Measurements from ENCODE around the gene ZPR1.
"Not testable (repeated sequence)": the region's sequence is repeated elsewhere in the genome, so short reads cannot be mapped to it uniquely, and the experiment has no call there.

Gene ZPR1

DNA sequence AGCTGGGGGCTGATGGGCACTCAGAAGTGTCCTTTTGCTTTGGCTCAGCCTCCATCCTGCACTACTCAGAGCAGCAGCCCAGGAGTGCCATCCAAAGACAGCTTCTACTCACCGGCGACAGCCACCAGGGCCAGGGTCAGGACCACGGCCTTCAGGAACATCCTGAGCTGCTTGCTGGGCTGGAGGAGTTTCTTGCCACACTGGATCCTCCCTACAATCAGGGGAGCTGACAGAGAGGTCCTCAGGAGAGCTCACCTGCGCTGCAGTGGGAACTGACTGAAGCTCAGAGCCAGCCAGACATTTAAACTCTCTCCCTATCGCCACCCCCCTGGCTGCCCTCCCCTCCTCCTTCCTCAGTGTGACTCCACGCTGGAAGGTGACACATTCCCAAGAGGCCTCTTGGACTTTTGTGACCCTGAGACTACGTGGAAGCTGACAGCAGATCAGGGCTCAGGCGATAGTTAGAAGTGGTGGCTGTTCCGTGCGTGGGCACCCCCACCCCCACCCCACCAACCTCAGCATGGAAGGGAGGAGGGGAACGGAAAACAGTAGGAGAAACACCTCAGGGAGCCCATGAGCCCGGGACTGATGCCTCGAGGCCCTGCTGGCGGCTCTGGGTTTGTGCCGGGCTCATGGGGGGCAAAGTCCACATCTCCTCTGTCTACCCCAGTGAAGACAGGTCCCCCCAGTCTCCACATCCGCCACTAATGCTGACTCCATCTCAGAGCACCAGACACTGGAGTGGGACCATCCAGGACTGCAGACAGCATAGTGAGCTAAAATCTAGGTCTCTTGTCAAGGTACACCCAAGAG lies 35.4 kb upstream of the ZPR1 start, which contains the start of gene APOA4:
APOA4 (minus strand) TSS at position 274 of the 813 bp plus-strand sequence; CDS start at position 161, 113 bp downstream.
- DNase-seq, result no peak

DNA sequence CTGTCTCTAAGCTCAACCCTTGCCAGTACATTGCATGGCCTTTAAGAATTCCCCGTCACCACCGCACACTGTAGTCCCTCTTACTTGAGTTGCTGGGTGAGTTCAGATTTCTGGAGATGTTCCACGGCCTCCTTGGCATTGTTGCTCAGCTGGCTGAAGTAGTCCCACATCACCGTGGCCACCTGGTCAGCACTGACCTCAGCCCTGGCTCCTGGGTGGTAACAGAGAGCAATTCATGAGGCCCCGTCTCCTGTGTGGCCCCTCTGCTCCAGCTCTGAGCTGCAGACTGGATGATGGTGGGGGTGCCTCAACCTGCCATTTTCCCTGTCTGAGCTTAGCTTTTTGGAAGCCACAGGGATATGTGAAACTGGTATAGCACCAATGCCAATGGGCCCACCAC lies 34.8 kb upstream of the ZPR1 start:
- DNase-seq, result no peak

DNA sequence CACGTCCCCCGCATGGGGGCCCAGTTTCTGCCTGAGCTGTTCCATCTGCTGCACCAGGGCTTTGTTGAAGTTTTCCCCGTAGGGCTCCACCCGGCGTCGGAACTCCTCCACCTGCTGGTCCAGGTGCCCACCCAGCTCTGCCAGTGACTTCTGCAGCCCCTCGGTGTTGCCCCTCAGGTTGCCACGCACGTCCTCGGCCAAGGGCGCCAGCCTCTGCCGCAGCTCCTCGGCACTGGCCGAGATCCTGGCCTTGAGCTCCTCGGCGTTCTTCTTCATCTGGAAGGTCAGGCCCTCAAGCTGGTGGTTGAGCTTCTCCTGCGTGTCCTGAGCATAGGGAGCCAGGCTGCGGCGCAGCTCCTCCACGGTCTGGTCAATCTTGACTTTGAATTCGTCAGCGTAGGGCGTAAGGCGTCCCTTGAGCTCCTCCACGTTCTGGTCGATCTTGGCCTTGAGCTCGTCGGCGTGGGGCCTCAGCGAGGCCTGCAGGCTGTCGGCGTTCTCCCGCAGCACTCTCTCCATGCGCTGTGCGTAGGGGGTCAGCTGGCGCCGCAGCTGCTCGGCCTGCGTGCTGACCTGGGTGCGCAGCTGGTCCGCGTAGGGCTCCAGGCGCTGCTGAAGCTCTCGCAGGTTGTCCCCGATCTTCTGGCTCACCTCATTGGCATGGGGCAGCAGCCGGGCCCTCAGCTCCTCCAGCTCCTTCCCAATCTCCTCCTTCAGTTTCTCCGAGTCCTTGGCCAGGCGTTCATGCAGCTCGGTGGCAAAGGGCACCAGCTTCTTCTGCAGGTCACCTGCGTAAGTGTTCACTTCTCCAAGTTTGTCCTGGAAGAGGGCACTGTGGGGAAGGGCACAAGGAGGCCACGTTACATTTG lies 33.5 kb upstream of the ZPR1 start:
- no peak for DNase-seq

GRCh38 chr11:116819049-116819448 lies 31.2 kb upstream of the ZPR1 start:
- no peak for DNase-seq

GRCh38 chr11:116814502-116814901 lies 26.7 kb upstream of the ZPR1 start:
- no peak for DNase-seq

DNA sequence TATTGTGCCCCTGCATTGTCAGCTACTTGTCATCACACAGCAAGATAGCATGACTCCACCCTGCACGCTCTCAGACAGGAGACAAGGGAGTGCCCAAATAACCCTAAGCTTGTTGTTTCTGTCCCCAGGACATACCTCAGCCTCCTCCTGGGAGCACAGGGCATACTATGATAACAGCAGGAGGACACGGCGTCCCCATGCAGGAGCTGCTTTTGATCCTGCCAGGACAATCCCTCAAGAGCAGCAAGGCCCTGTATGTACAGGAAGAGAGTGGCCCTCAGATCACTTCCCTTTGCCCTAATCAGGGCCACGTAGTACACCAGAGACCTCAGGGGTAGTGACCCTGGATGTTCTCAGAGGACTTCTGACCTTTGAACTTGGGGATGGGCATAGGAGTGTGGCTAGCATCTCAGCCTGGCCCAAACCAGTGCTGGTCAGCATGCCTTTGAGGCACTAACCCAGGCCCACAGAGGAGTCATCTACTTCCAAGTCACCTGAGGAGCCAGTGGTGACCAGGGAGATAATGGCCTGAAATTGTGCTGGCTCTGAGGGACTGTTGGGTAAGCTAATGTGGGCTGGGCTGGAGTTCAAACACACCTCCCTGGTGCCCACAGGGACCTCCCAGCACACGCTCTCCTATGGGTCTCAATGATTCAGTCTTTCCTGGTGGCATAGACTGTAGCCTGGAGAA lies 26.1 kb upstream of the ZPR1 start:
- DNase-seq, result no peak

DNA sequence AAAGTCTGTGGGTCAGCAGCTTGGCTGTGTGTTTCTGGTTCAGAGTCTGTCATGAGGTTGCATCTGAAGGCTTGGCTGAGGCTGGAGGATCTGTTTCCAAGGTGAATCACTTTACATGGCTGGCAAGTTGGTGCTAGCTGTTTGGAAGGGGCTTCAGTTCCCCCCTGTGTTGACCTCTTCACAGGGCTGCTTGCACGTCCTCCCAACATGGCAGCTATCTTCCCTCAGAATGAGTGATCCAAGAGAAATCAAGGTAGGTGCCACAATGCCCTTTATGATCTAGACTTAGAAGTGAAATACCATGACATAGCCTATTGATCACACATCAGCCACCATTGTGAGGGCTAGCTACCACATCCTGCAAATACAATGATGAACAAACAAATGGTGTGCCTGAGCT lies 25.3 kb upstream of the ZPR1 start:
- no peak for DNase-seq

DNA sequence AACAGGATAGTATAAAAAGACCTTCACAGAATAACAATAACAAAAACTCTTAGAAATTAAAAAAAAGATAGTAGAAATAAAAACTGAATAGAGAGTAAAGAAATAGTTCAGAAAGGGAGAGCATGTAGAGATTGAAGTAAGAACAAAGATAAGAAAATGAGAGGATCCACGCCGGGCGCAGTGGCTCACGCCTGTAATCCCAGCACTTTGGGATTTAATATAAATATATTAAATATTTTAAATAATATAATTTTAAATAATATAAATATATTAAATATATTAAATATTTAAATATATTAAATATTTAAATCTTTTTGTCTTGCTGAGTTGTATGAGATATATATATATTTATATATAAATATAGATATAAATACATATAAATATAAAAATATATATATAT lies 24.3 kb upstream of the ZPR1 start:
- DNase-seq, result no peak

DNA sequence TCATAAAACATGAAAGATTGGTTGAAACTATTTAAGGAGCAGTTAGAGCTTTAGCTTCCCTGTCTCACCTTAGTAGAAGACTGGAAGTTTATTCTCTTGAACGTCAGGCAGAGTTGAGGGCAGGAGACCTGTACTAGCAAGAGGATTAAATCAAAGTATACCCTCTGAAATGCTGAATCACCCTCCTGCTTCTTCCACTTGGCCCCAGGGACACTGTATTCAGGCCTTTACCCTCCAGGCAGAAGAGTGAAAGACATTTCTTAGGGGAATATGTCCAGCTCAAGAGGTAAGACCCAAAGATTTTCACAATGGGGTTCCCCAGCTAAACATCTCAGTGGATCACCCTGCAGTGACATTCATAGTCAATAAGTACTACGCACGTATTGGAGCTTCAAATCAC lies 23.4 kb upstream of the ZPR1 start:
- no peak for DNase-seq

DNA sequence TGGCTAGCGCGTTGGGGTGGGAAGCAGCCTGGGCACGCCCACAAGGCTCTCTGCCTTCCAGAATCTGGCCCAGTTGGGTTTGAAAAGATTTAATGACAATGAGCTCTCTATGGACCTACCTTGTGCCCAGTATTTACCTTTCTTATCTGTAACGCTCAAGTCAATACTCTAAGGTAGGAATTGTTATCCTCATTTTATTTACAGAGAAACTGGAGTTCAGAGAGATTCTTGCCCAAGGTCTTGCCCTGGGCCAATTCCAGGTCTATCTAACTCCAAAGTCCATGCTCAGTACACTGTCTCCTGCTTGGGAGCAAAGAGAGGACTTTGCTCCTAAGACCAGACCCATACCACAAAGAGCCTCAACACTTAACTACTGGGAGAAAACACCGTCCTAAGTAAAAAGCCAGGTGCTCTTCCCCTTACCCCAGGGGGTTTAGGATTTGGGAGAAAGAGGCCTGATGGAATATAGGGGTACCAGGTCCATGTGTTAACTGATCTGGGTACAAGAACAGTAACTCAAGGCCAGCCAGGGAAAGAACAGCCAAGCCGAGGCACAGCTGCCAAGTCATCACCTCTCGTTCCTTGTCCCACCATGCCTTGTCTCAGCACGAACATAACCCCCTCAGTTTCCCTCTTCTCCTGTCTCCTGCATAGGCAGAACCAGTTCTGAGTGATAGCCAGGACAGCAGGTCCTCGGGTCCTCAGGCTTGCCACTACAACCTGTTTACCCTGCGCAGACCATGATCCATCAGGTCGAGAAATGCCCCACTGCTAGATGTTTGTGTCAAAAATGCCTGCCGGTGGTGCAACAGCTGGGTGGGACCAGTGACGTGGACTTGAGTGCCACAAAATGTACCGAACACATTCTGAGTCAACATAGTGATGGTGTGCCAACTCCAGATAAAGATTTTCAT lies 20.7 kb upstream of the ZPR1 start:
- DNase-seq, result no peak

DNA sequence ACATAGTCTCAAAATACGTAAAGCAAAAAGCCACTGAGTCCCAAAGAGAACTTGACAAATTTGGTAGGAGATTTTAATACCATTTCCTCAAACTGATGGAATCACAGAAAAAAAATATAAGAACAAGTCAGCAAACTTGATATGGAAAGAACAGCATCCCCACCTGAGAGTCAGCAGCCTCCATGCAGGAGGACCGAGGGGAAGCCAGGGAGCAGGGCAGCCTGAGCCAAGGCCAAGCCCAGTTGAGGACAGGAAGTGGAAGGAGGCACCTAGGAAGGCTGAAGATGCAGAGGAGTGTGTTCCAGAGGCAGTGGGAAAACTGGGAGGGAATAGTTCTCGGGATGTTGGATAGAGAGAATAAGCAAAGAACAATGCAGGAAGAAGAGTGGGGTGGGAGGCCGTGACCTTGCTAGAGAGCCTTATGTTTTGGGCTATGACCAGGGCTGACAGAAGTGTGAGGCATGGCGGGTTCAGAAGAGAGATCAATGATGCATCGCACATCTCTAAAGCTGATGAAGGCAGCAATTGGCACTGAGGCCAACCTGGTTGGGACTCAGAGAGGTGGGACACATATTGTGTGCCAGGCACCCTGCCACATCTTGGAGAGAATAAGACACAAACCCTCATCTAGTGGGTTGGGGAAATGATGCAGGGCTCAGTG lies 19.9 kb upstream of the ZPR1 start:
- no peak for DNase-seq

DNA sequence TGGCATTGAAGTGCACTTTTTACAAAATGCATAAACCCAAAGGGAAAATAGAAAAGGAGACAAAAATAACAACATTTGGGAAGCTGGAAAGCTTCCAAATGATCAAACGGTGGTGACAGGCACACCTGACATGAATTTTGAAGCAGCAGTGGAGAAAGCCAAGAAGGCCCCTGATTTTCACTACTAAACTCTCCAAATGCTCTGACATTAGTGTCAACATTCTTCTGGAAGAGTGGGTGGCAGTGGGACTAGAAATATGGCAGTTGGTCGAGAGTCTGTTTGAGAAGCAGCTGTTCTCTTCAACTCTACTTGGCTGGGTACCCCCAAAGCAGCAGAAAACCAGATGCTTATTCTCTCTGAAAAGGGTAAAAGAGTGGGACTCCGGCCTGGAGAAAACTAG lies 16.2 kb upstream of the ZPR1 start:
- DNase-seq, result no peak

- not testable (repeated sequence) for DNase-seq
Observed at GRCh38 chr11:116801662-116802061, 13.8 kb upstream of the ZPR1 start.

DNA sequence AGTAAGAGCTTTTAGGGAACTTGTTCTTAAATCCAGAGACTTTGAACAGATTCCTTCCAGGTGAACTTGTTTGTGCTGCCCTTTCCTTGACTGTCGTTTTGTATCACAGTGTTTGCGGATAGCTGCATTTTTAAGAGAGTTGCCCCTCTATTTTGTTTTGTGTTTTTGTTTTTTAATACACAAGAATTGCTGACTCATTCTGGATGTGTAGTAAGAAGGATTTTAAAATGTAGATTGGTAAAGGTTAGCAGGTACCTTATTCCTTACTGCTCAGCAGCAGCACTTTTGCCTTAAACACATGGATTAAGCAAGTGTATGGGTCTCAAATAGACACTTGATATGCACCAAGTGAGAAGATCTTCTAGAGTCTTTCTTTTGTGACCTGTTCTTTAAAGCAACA lies 12.8 kb upstream of the ZPR1 start:
- no peak for DNase-seq

DNA sequence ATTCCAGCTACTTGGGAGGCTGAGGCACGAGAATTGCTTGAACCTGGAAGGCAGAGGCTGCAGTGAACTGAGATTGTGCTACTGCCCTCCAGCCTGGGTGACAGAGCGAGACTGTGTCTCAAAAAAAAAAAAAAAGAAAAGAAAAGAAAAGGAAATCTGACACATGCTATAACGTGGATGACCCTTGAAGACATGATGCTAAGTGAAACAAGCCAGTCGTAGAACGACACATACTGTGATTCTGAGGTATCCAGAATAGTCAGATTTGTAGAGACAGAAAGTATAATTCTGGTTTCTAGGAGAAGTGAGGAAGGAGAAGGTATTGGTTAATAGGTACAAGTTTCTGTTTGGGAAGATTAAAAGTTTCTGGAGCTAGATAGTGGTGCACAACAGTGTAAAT lies 10.5 kb upstream of the ZPR1 start:
- DNase-seq, result no peak

- no peak for DNase-seq
Observed at GRCh38 chr11:116797816-116798215, 10.0 kb upstream of the ZPR1 start.

GRCh38 chr11:116796548-116796947 lies 8.7 kb upstream of the ZPR1 start:
- no peak for DNase-seq

DNA sequence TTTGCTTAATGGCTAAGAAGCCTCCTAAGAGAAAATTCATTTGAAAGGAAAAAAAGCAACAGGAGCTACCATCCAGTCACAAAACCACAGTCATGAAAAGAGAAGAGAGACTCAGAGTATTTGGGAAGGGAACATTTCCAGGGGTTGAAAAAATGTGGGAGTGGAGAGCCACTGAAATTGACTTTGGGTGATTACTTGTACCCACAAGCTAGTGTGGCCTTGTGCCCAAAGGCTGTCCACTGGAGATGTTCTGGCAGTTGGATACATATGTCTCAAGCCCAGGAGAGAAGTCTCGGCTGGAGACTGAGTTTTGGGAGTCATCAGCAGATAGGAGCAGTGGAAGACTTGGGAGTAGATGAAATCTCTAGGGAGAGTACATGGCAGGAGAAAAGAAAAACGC lies 7.0 kb upstream of the ZPR1 start:
- no peak for DNase-seq

DNA sequence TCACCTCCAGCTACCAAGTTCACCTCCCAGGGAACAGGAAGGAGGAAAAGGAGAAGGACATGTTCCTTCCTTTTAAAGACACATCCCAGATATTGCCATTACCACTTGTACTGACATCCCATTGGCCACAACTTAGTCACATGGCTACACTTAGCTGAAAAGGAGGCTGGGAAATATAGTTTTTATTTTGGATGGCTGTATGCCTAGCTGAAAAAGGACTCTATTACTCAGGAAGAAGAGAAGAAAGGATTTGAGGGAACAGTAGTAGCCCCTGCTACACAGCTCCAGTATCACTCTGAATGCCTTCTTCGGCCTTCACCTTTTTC lies 5.9 kb upstream of the ZPR1 start:
- DNase-seq, result no peak

DNA sequence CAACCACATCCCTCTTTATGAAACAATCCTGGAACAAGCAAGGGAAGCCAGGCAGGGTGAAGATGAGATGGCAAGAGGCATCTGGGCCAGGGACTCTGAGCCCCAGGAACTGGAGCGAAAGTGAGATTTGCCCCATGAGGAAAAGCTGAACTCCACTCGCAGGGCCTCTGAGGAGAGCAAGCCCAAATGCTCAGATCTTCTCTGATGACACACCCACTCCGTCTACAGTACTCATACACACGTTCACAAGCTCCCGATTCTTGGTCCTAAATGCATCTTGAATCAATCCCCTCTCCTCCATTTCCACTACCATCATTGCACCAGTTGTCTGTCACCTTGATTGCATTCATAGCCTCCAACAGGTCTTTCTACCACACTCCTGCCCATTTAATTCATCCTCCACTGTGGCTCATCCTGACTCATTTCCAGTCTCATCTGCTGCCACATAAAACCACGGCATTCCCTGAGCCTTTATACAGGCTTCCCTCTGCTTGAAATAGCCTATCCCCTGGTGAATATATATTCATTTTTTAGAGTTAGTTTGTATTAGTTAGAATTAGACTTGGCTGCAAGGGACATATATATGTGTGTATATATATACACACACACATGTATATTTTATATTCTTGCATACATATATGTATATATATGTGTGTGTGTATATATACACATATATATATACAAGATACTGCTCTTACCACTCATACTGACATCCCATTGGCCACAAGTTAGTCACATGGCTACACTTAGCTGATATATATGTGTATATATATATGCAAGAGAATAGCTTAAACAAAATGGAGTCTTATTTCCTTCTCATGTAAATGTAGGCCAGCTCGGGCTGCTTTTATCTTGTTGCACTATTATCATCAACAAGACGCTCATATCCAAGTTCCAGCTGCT lies 5.3 kb upstream of the ZPR1 start:
- no peak for DNase-seq

All from NCI-H510A treated with DMSO at 0.1 percent for 48 hours (cell line).